SU-DHL-6 (cell line): ENCODE data around the gene CRP.

Experiments
- EZH2phosphoT487 ChIP-seq: fragments of 200-600 bp; sonication (generic), shearing (Covaris generic); conservative IDR thresholded peaks from 2 replicates; pipeline ENCODE4 v1.6.1; 2018; ENCODE audit warnings: mild to moderate bottlenecking, antibody characterized with exemption, low read length, moderate library complexity, mixed read lengths
- TF ChIP-seq, protein P1 (sequence below): fragments of 200-600 bp; sonication (generic); IDR thresholded peaks from one replicate; pipeline ENCODE4 v1.5.1; 2017; ENCODE audit warnings: antibody characterized with exemption, mild to moderate bottlenecking, low read length, moderate library complexity; ENCODE audit not compliant: insufficient read depth, poor library complexity, severe bottlenecking

DNA sequence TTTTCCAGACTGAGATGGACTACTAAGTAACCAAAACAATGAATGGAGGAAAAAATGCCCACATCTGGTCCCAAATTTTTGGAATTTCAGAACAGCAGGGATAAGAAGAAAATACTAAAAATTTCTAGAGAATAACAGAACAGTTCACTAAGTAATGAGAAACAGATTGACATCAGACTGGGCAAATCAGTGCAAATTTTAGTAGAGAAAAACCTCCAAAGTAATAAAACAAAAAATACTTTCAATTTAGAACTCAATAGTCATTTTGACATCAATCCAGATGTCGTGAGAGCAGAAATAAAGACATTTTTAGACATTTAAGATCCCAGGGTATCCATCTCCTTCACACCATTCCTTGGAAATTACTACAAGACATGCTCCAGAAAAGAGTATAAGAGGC, 39.3 kb downstream of the CRP start:
- TF ChIP-seq EZH2phosphoT487 = no peak
- TF ChIP-seq, protein P1, sequence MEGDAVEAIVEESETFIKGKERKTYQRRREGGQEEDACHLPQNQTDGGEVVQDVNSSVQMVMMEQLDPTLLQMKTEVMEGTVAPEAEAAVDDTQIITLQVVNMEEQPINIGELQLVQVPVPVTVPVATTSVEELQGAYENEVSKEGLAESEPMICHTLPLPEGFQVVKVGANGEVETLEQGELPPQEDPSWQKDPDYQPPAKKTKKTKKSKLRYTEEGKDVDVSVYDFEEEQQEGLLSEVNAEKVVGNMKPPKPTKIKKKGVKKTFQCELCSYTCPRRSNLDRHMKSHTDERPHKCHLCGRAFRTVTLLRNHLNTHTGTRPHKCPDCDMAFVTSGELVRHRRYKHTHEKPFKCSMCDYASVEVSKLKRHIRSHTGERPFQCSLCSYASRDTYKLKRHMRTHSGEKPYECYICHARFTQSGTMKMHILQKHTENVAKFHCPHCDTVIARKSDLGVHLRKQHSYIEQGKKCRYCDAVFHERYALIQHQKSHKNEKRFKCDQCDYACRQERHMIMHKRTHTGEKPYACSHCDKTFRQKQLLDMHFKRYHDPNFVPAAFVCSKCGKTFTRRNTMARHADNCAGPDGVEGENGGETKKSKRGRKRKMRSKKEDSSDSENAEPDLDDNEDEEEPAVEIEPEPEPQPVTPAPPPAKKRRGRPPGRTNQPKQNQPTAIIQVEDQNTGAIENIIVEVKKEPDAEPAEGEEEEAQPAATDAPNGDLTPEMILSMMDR = no peak
